OCI-LY7 (cell line): ENCODE results near the gene PSENEN.

Experiments used
- CTCF ChIP-seq: fragments of 200-600 bp; sonication (generic); conservative IDR thresholded peaks from 2 replicates; pipeline ENCODE4 v1.5.1; 2014; ENCODE audit warnings: mild to moderate bottlenecking, antibody characterized with exemption, low read length, moderate library complexity, mixed read lengths
- EZH2phosphoT487 ChIP-seq: fragments of 200-600 bp; sonication (generic); IDR thresholded peaks from 2 replicates; pipeline ENCODE4 v1.6.1; 2018; ENCODE audit warnings: low read depth, borderline replicate concordance, mild to moderate bottlenecking, mixed run types, antibody characterized with exemption, low read length, moderate library complexity, mixed read lengths

GRCh38 chr19:35727053-35727955, 18.1 kb upstream of the PSENEN start:
- TF ChIP-seq CTCF (no peak), EZH2phosphoT487 (no peak)
